HG03045 (cell line): ENCODE measurements around the gene EGFR.

Experiments used
- ATAC-seq: cut with Tn5 transposase; IDR thresholded peaks from one replicate; pipeline ENCODE4 v1.9.1; 2021; ENCODE audit warnings: mild to moderate bottlenecking, moderate library complexity; ENCODE audit not compliant: unreplicated experiment

The EGFR gene

GRCh38 chr7:55121249-55121648 lies 102.4 kb downstream of the EGFR start:
- no peak for ATAC-seq

- ATAC-seq: no peak
These were observed 103.4 kb downstream of the EGFR start for GRCh38 chr7:55122263-55122662.

GRCh38 chr7:55124989-55125875 lies 106.4 kb downstream of the EGFR start:
- ATAC-seq: no peak

- ATAC-seq: no peak
These were observed 108.3 kb downstream of the EGFR start for GRCh38 chr7:55127135-55127551.

GRCh38 chr7:55127622-55128081 lies 108.8 kb downstream of the EGFR start:
- no peak for ATAC-seq

- ATAC-seq: no peak
These were observed 110.0 kb downstream of the EGFR start for GRCh38 chr7:55128693-55129394.

GRCh38 chr7:55129541-55130394 lies 111.0 kb downstream of the EGFR start:
- no peak for ATAC-seq

- ATAC-seq: peak; percentile 43
These were observed 111.8 kb downstream of the EGFR start for GRCh38 chr7:55130395-55131141.

GRCh38 chr7:55131142-55131929 lies 112.5 kb downstream of the EGFR start:
- no peak for ATAC-seq

- ATAC-seq: no peak
These were observed 113.7 kb downstream of the EGFR start for GRCh38 chr7:55132550-55132889.

GRCh38 chr7:55132890-55133551 lies 114.2 kb downstream of the EGFR start:
- ATAC-seq: no peak

GRCh38 chr7:55133630-55134358 lies 115.0 kb downstream of the EGFR start:
- no peak for ATAC-seq

- ATAC-seq: no peak
These were observed 115.5 kb downstream of the EGFR start for GRCh38 chr7:55134359-55134725.

GRCh38 chr7:55134786-55135185 lies 116.0 kb downstream of the EGFR start:
- no peak for ATAC-seq

- no peak for ATAC-seq
These were observed 116.6 kb downstream of the EGFR start for GRCh38 chr7:55135462-55135861.

- ATAC-seq: no peak
These were observed 119.8 kb downstream of the EGFR start for GRCh38 chr7:55138663-55139062.

- ATAC-seq: peak; percentile 89
These were observed 121.6 kb downstream of the EGFR start for GRCh38 chr7:55140221-55140940.

GRCh38 chr7:55140941-55141278 lies 122.1 kb downstream of the EGFR start:
- ATAC-seq: peak; percentile 20
